PC-9 (cell line): ENCODE data around the gene ZMYND15. TPM values are rescaled to one million over a fixed set of nuclear protein-coding genes. Genes with fewer than 3 reads are reported as not detected.

Experiments used
- BruUV-seq: library from RNA; stranded (reverse); fragments of 400-500 nt; replicated peaks from 2 replicates; lab custom pipeline; 2021; lab: Mats Ljungman, UMichigan
- CTCF ChIA-PET: fragments of 300-600 bp; sonication (Branson Sonifier 250); formaldehyde crosslinking; loops from one replicate; lab custom pipeline; 2022; ENCODE audit warnings: antibody characterized with exemption; lab: Charles Lee
- POLR2A ChIA-PET: fragments of 300-600 bp; sonication (Branson Sonifier 250); formaldehyde crosslinking; loops from one replicate; lab custom pipeline; 2022; ENCODE audit warnings: antibody characterized with exemption; ENCODE audit not compliant: unreplicated experiment; lab: Charles Lee
- DNase-seq, 2 experiments: peaks; one replicate each; pipeline versions ENCODE4 v3.0.0 to v3.0.0-alpha.2; 2015 to 2022; ENCODE audit warnings: mixed read lengths in 1 of 2
- H2AFZ ChIP-seq: fragments of 200-600 bp; sonication (generic); 2 replicates; pipeline ENCODE4 v1.8.1; 2017; ENCODE audit warnings: antibody characterized with exemption
- H3F3A ChIP-seq: fragments of 200-600 bp; sonication (generic); 2 replicates; pipeline ENCODE4 v1.8.1; 2017; ENCODE audit warnings: antibody characterized with exemption, mild to moderate bottlenecking, low read depth; ENCODE audit not compliant: insufficient read depth
- H3K27ac ChIP-seq: fragments of 200-600 bp; sonication (generic); 2 replicates; pipeline ENCODE4 v1.6.1; 2016; ENCODE audit warnings: mixed run types
- H3K27me3 ChIP-seq: fragments of 200-600 bp; sonication (generic); 2 replicates; pipeline ENCODE4 v1.6.1; 2016; ENCODE audit warnings: low read depth, mixed run types; ENCODE audit not compliant: insufficient read depth
- H3K36me3 ChIP-seq: fragments of 200-600 bp; sonication (generic); 2 replicates; pipeline ENCODE4 v1.6.1; 2016; ENCODE audit warnings: low read depth, mixed run types
- H3K4me1 ChIP-seq: fragments of 200-600 bp; sonication (generic); replicated peaks from 2 replicates; pipeline ENCODE4 v1.6.1; 2016; ENCODE audit warnings: mixed run types; ENCODE audit not compliant: insufficient read depth
- H3K4me2 ChIP-seq: fragments of 200-600 bp; sonication (generic); 2 replicates; pipeline ENCODE4 v1.6.1; 2017; ENCODE audit warnings: mixed run types
- H3K4me3 ChIP-seq: fragments of 200-600 bp; sonication (generic); 2 replicates; pipeline ENCODE4 v1.6.1; 2016; ENCODE audit warnings: mixed run types
- H3K79me2 ChIP-seq: fragments of 200-600 bp; sonication (generic); 2 replicates; pipeline ENCODE4 v1.6.1; 2017; ENCODE audit warnings: low read depth, mixed run types
- H3K9me2 ChIP-seq: fragments of 200-600 bp; sonication (generic); 2 replicates; pipeline ENCODE4 v1.8.1; 2017; ENCODE audit warnings: mild to moderate bottlenecking; ENCODE audit not compliant: insufficient read depth
- H3K9me3 ChIP-seq: fragments of 200-600 bp; sonication (generic); 2 replicates; pipeline ENCODE4 v1.8.1; 2016; ENCODE audit warnings: low read depth; ENCODE audit not compliant: insufficient read depth
- H4K20me1 ChIP-seq: fragments of 200-600 bp; sonication (generic); 2 replicates; pipeline ENCODE4 v1.8.1; 2017; ENCODE audit not compliant: insufficient read depth
- EZH2 ChIP-seq: fragments of 200-600 bp; sonication (generic); IDR thresholded peaks from 2 replicates; pipeline ENCODE4 v1.8.0; 2017; ENCODE audit warnings: antibody characterized with exemption, low read depth
- intact Hi-C: fragments of 100-400 bp; cut with micrococcal nuclease; formaldehyde crosslinking; loops from one replicate; pipeline ENCODE4 v1.10.0; 2022; ENCODE audit not compliant: unreplicated experiment
- total RNA-seq: library from RNA; stranded (reverse); gene quantifications from 2 replicates; pipeline ENCODE4 v1.2.3, GENCODE V29; 2021
- TF ChIP-seq, protein P1 (sequence below): fragments of 200-600 bp; sonication (generic); conservative IDR thresholded peaks from 2 replicates; pipeline ENCODE4 v1.6.1; 2017; ENCODE audit warnings: mixed run types, antibody characterized with exemption, mild to moderate bottlenecking, moderate library complexity

The ZMYND15 gene
- total RNA-seq, 1 experiment from 2014 or later: 2.3 TPM

DNA sequence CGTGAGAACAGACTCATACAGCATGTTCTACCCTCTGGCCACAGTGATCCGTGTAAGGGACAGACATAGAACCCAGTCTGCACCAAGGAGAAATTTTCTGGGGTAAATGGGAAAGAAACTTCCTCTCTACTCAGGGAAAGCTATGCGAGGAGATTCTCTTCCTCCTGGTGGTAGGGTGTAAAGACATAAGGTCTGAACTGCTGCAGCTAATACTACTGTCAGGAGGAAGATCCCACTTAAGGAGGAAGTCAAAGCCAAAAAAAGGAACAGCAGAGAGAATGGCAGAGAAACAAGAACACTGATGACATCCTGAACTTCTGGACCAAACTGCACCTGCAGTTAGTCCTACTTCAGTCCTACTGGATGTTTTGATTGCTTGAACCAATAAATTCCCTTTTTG is 25.0 kb downstream of the ZMYND15 start:
- ChIA-PET CTCF (no interaction called here), POLR2A (no interaction called here)
- Histone ChIP-seq H3K27ac (no peak overlapping the region), H3K9me2 (no peaks in the 10 kb centered on the region), H3K9me3 (no peaks in the 10 kb centered on the region), H3F3A (no peaks in the 10 kb centered on the region), H3K27me3 (no peaks in the 10 kb centered on the region), H3K4me2 (no peak overlapping the region), H3K79me2 (no peaks in the 10 kb centered on the region), H3K4me1 (no peaks in the 10 kb centered on the region), H3K4me3 (no peak overlapping the region), H3K36me3 (no peaks in the 10 kb centered on the region), H4K20me1 (no peaks in the 10 kb centered on the region), H2AFZ (no peak overlapping the region)
- intact Hi-C loops: no loop called here
- no TSS peak for BruUV-seq
- DNase-seq: no peak
- TF ChIP-seq EZH2: no peak
- TF ChIP-seq, protein P1, sequence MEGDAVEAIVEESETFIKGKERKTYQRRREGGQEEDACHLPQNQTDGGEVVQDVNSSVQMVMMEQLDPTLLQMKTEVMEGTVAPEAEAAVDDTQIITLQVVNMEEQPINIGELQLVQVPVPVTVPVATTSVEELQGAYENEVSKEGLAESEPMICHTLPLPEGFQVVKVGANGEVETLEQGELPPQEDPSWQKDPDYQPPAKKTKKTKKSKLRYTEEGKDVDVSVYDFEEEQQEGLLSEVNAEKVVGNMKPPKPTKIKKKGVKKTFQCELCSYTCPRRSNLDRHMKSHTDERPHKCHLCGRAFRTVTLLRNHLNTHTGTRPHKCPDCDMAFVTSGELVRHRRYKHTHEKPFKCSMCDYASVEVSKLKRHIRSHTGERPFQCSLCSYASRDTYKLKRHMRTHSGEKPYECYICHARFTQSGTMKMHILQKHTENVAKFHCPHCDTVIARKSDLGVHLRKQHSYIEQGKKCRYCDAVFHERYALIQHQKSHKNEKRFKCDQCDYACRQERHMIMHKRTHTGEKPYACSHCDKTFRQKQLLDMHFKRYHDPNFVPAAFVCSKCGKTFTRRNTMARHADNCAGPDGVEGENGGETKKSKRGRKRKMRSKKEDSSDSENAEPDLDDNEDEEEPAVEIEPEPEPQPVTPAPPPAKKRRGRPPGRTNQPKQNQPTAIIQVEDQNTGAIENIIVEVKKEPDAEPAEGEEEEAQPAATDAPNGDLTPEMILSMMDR: no peak

DNA sequence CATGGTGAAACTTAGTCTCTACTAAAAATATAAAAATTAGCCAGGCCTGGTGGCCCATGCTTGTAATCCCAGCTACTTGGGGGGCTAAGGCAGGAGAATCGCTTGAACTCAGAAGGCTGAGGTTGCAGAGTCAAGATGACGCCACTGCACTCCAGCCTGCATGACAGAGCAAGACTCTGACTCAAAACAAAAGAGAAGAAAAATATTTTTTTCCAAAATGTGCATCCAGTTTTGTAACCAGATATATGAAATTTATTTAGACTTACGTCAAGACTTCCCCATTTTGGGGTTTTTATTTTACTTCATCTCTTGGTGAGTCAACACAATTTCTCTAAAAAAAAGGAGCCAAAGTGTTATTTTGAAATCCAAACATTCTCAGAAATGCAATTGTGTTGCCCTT is 26.6 kb downstream of the ZMYND15 start:
- H3K9me3 ChIP-seq: no peaks in the 10 kb centered on the region
- no peaks in the 10 kb centered on the region for H3K79me2 ChIP-seq
- no peaks in the 10 kb centered on the region for H3K27me3 ChIP-seq
- no peak for DNase-seq
- no TSS peak for BruUV-seq
- POLR2A ChIA-PET: no interaction called here
- H4K20me1 ChIP-seq: no peaks in the 10 kb centered on the region
- no peaks in the 10 kb centered on the region for H3K4me1 ChIP-seq
- H3K27ac ChIP-seq: no peak overlapping the region
- no peaks in the 10 kb centered on the region for H3F3A ChIP-seq
- CTCF ChIA-PET: no interaction called here
- H3K36me3 ChIP-seq: no peaks in the 10 kb centered on the region
- no peak overlapping the region for H3K4me2 ChIP-seq
- H3K9me2 ChIP-seq: no peaks in the 10 kb centered on the region
- H2AFZ ChIP-seq: no peak overlapping the region
- H3K4me3 ChIP-seq: no peak overlapping the region
- TF ChIP-seq EZH2: no peak
- TF ChIP-seq, protein P1: no peak
- intact Hi-C loops: no loop called here

DNA sequence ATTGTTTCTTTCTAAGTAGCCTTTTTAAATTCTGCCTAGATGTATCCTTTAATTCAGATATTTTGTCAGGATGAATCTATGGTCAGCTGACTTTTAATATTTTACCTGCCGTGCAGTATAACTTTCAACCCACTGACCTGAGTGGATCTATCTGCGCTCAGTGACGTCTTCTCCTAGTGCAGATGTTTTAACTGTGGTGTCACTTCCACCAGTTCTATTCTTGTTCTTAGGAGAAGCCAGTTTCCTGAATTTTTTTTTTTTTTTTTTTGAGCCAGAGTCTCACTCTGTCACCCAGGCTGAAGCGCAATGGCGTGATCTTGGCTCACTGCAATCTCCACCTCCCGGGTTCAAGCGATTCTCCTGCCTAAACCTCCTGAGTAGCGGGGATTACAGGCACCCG is 27.1 kb downstream of the ZMYND15 start:
- Histone ChIP-seq H3K36me3 (no peaks in the 10 kb centered on the region), H3K27me3 (no peaks in the 10 kb centered on the region), H3K9me3 (no peaks in the 10 kb centered on the region), H4K20me1 (no peaks in the 10 kb centered on the region), H3K9me2 (no peaks in the 10 kb centered on the region), H3F3A (no peaks in the 10 kb centered on the region), H3K4me1 (no peaks in the 10 kb centered on the region), H3K4me3 (no peak overlapping the region), H2AFZ (no peak overlapping the region), H3K4me2 (no peak overlapping the region), H3K79me2 (no peaks in the 10 kb centered on the region), H3K27ac (no peak overlapping the region)
- intact Hi-C loops: no loop called here
- no peak for DNase-seq
- TF ChIP-seq, protein P1: no peak
- no peak for TF ChIP-seq EZH2
- ChIA-PET CTCF (no interaction called here), POLR2A (no interaction called here)
- BruUV-seq: no TSS peak
